Fibroblast of skin of left quadriceps (primary cell): ENCODE results near the gene GATA5.

Source experiments
- DNase-seq, 2 experiments: peaks; one replicate each; pipeline ENCODE4 v3.0.0-alpha.2; 2013; ENCODE audit warnings: low read depth in 2 of 2

Gene GATA5, protein sequence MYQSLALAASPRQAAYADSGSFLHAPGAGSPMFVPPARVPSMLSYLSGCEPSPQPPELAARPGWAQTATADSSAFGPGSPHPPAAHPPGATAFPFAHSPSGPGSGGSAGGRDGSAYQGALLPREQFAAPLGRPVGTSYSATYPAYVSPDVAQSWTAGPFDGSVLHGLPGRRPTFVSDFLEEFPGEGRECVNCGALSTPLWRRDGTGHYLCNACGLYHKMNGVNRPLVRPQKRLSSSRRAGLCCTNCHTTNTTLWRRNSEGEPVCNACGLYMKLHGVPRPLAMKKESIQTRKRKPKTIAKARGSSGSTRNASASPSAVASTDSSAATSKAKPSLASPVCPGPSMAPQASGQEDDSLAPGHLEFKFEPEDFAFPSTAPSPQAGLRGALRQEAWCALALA

DNA sequence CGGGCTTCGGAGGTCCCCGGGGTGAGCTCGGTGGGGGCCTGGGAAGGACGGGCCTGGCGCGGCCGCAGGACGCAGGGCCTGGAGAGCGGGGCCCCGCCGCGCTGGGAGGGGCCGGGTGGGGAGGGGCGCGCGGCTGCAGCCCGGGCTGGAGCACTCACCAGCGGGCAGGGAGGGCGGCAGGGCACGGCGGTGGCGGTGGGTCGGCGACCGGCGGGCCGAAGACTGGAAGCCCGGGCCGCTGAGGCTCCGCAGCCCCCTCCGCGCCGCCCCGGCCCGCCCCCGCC lies at the start of gene GATA5:
Gene GATA5 (minus strand): TSS at position 224 of the 284 bp plus-strand sequence. CDS start 474 bp downstream, outside the sequence.
- DNase-seq = no peak

- no peak for DNase-seq
Measured at GRCh38 chr20:62525014-62525413, 49.2 kb upstream of the GATA5 start.

GRCh38 chr20:62524505-62524911 lies 48.7 kb upstream of the GATA5 start:
- no peak for DNase-seq

GRCh38 chr20:62523473-62524203 lies 47.8 kb upstream of the GATA5 start:
- DNase-seq = no peak

GRCh38 chr20:62522748-62523396 lies 47.1 kb upstream of the GATA5 start:
- no peak for DNase-seq

- no peak for DNase-seq
Measured at GRCh38 chr20:62519826-62520225, 44.0 kb upstream of the GATA5 start.

DNA sequence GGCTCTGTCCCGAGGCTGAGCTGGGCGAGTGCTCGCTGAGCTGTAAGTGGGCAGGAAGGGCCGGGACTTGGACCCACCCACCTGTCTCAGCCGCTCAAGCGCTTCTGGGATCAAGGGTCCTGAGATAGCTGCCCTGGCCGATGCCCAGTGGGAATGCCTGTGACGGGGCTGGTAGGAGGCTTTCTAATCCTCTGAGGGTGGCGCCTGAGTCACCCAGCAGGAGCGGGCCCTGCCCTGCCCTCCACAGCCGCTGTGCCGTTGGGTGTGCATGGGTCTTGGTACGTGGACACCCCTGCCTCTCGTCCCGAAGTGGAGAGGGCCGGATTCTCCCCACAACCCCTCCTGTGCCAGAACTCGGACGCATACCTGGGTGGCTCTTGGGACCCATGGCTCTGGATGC lies 43.1 kb upstream of the GATA5 start:
- no peak for DNase-seq

- DNase-seq = no peak
Measured at GRCh38 chr20:62517901-62518610, 42.3 kb upstream of the GATA5 start.

DNA sequence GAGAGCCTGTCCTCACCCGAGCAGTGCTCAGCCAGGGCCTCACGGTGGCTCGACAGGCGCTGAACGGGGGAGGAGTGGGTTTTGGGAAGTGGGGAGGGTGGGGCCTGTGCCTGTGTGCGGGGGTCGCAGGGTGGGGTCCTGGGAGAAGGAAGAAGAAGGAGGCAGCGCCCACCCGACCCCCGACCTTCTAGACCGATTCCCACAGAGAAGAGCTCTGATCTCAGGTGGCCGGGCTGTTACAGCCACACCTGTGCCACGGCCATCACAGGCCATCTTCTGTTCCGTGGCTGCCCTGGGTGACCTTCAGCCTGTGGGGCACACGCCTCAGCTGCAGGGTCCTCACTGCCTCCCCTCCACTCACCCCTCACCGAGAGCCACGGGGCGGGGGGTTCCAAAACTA lies 41.4 kb upstream of the GATA5 start:
- DNase-seq = no peak

DNA sequence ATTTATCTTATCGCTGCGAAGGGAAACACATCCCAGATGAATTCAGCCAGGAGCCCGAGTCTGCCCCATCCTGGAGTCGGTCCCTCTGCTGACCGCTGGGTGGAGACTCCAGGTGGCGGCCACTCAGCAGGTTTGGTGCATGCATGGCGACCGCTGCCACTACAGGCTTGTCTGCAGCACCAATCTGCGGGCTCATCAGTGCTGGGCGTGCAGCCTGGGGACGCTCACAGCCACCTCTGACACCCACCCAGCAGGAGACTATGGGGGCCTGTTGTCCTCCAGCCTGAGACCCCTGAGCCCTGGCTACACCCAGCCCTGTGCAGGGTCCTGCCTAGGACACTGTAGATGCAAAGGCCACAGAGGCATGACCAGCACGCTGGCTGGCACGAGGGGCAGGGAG lies 40.5 kb upstream of the GATA5 start:
- no peak for DNase-seq

DNA sequence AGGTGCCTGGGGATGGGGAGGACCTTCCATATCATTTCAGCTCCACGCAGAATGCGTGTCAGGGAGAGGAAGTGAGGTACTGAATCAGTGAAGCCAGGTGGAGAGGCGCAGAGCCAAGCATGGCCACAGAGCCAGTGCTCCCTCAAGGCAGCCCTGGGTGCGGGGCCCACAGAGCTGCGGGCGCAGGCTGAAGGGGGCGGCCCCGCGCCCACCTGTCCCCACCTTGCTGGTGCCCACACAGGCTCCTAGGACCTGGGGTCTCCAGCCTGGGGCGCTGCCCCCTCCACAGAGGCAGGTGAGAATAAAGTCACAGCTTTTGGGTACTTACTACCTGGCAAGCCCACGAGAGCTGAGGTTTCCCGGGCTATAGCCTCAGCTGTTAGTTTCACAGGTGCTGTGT lies 40.0 kb upstream of the GATA5 start:
- DNase-seq = no peak

DNA sequence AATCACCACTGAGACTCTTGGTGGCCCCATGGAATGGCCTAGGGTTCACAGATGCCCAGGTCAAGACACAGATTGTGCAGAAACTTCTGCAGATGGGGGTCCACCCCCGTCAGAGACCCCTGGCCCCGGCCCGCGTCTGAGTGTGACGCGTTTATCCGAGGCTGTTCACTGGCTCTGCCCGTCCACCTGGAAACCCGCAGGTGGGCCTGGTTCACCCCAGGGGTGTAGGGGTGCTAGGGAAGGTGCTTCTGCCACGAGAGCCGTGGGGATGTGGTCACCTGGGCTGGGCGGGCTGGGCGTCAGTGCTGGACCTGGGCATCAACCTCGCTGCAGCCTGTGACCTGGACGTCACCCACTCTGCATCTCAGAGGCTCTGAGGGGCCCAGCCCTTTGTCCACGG lies 39.5 kb upstream of the GATA5 start:
- DNase-seq = no peak

- DNase-seq = no peak
Measured at GRCh38 chr20:62513991-62514390, 38.2 kb upstream of the GATA5 start.

DNA sequence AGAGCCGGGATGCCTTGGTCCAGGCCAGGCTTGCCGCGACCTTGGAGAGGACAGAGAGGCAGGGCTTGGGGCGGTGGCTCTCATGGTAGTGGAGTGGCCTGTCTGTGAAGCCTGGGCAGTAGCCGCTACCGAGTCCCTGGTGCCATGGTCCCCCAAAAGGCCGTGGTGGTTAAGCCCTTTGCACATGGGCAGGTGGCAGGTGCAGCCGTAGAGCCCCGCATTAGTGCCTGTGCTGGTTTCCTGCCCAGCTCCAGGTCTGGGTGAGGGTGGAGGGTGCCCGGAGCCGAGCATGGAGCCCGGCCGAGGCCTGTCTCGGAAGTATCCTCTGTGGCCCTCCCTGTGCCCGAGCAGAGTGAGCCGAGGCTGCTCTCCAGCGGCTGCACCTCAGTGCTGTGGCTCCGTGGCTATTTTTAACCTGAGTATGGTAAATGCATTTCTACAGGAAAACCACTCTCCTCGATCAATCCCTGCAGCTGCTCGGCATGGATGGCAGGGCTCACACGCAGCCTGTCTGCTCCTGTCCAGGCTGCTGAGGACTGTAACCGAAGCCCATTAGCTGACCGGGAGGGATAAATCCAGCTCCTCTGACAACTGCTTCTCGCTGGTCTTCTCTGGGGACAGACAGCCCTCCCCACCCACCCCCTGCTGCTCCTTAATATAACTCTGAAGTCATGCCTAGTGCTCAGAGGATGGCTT lies 36.3 kb upstream of the GATA5 start:
- no peak for DNase-seq

DNA sequence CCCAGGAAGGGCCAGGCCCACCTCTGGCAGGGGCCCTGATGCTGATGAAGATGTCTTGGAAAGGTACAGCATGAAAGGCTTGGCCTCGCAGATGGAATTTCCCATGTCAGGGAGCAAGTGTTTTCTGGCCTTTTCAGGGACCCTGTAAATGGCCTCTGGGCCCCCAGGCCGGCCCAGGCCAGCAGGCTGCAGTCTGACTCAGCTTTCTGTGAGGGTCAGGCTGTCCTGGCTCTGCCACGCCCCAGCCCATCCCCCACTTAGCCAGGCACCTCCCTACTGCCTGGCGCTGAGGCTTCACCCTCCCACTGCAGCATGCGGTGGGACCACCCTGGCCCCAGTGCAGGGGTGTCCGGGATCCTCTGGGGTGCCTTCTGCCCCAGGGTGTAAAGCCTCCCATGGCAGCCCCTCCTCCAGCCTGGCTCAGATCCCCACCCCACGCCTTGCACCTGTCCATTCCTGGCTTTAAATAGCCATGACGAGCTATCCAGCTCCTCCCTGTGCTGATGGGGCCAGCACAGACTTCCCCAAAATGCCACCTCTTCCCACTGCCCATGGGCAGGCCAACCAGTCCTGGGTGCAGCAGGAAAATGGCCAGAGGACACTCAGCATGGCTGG lies 35.6 kb upstream of the GATA5 start:
- DNase-seq = no peak

DNA sequence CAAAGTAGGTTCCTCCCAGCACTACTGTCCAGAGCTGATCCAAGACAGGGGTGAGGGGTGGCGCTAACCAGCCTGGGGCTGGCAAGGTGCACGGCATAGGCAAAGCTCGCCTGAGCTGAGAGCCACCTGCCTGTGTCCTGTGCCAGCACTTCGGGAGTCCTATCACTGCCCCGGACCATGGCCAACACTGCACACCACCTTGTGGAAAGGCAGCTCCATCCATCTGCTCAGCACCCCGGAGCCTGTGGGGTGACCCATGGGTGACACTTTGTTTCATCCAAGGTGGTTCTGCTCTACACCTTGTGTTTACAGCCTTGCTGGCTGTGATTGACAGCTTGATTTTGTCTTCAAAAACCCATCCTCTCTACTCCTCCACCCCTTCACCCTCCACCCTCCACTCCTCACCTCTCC lies 32.9 kb upstream of the GATA5 start:
- no peak for DNase-seq

DNA sequence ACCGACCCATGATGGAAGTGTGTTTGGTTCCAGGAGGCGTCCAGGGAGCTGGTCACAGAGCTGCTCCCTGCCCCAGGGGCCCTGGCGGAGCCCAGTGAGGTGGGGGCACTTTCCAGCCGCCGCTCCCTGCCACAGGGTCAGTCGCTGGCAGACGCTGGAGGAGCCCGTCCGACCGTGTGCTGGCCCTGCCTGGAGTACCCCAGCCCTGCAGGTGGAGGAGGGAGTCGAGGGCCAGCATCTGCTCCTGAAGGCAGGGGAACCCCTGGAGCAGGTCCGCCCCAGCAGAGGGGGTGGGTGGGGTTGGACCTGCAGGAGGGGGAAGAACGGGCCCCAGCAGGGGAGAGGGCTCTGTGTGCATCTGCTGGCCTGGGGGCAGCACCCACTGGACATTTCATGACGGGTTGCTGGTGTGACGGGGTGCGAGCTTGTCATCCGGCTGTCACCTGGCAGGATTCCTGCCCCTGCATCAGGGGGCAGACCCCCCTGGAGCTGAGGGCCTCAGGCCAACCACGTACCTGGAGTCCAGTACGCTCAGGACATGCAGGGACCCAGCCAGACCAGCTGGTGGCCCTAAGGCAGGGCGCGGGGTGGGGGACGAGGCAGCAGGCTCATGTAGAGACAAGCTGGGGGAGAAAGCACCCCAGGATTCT lies 32.3 kb upstream of the GATA5 start:
- DNase-seq = no peak

DNA sequence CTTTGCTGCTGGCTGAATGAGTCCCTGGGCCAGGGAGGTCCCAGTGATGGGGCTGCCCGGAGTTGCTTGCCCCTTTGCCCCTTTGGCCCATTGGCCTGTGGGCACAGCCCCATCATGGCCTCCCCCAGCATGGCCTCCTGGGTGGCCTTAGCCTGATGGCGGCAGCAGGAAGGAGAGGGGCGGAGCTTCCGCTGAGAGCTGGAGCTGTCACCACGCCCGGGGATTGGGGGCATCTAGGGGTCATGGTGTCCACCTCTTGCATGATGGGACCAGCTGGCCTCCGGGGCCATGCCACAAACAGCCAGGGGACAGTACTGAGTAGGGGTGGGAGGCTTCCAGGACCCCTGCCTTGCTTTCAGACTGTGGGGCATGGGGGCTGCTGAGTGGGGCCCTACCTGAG lies 31.5 kb upstream of the GATA5 start:
- no peak for DNase-seq

DNA sequence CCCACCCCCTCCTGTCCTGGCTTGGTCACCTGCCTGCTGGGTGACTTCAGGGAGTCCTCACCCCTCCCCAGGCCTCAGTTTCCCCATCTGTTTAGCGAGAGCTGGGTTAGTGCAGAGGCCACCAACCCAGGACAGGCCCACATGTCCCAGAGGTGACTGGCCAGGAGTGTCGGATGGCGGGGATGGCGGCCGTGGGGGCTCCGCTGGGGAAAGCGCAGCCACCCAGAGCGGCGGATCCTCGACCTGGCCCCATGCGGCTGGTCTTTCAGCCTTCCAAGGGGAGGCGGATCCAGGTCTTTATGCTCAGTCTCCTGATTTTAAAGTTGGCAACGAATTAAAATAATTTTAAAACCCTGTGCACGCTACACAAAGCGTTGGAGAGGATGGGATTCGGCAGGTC lies 31.0 kb upstream of the GATA5 start:
- no peak for DNase-seq

DNA sequence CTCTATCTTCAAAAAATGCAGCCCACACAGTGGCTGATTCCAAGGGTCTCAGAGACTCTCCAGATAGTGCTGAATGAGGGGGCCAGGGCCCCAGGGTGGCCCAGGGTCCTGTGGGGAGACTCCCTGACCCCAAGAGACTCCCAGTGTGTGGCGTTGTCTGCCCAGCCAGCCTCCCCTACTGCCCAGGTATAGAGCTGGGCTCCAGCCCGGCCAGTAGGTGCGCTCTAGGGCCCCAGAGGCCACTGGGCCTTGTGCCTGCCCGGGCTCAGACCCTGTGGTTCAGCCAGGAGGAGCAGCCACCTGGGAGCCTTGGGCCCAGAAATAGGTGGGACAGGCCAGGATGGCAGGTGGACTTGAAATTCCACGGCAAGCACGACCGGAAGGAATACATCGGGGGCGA lies 30.3 kb upstream of the GATA5 start:
- no peak for DNase-seq
